ENCODE results near the gene HOXB6. TPM values are rescaled to one million over a fixed set of nuclear protein-coding genes. Genes with fewer than 3 reads are reported as not detected.
A peak's percentile ranks its signal among the peaks of the same experiment; 100 is the strongest.

Gene HOXB6
- total and polyA plus RNA-seq, 7 experiments from 2014 or later = 0.34 TPM; not detected in 6

DNA sequence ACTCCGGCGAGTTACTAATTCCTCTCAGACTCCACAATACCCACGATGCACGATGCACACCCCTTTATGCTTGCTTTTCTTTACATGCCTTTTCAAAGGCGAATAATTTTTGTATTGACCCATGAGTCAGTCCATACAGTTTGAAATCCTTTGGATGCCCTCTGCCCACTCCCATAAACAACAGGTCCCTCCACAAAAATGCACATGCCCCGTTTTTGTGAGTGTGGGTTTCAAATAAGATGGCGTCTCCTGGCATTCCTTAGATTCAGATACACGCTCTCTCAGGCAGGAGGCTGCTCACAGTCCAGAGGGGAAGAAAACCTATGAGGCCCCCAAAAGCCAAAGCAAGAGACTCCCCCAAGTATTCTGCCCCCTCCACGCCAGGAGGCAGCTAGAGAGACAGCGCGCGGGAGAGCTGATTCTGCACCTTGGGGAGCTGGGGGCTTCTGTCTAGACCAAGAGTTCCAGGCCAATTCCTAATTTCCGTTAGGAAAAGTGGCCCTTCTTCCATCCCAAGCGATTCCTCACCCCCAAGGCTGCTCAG, 40.9 kb upstream of the HOXB6 start:
- H3K27me3 ChIP-seq (ENCODE audit: control insufficient read depth in 2 of 2, insufficient read depth in 2 of 2, low read length in 2 of 2) = peaks cover 0 to 41% of the 10 kb centered on the region in 2 donors
- H3K36me3 ChIP-seq (ENCODE audit: control insufficient read depth in 2 of 3, insufficient read depth in 3 of 3, low read length in 3 of 3) = no peaks in the 10 kb centered on the region
- Mint-ChIP-seq H3K27me3 (peaks cover 71 to 94% (median 80%) of the 10 kb centered on the region in 5 donors), H3K4me1 (peaks cover 15 to 33% (median 24%) of the 10 kb centered on the region in 7 donors), H3K4me3 (peak overlapping the region; percentile 4 to 100 (median 75)), H3K36me3 (no peaks in the 10 kb centered on the region), H3K9me3 (peaks cover 0 to 3% (median 0%) of the 10 kb centered on the region in 11 donors), H3K27ac (no peak overlapping the region)
- H3K4me3 ChIP-seq (ENCODE audit: low read length) = no peak overlapping the region
- ChIA-PET POLR2A (interaction anchor here (0.6 kb wide), 1 partner anchor 13 kb away, joined by 3 read pairs; no protein-coding TSS in a partner anchor), CTCF (no interaction called here)
- no peak overlapping the region for H3K27ac ChIP-seq (ENCODE audit: low read depth, low read length)
- no peaks in the 10 kb centered on the region for H3K9me3 ChIP-seq (ENCODE audit: control insufficient read depth in 2 of 3, low read length in 3 of 3)
- peaks cover 0 to 12% of the 10 kb centered on the region in 2 donors for H3K4me1 ChIP-seq (ENCODE audit: control insufficient read depth in 2 of 2, insufficient read depth in 2 of 2, low read length in 2 of 2)
- ATAC-seq (no peak), DNase-seq (no peak)
- intact Hi-C loops (cut with micrococcal nuclease) = no loop called here

DNA sequence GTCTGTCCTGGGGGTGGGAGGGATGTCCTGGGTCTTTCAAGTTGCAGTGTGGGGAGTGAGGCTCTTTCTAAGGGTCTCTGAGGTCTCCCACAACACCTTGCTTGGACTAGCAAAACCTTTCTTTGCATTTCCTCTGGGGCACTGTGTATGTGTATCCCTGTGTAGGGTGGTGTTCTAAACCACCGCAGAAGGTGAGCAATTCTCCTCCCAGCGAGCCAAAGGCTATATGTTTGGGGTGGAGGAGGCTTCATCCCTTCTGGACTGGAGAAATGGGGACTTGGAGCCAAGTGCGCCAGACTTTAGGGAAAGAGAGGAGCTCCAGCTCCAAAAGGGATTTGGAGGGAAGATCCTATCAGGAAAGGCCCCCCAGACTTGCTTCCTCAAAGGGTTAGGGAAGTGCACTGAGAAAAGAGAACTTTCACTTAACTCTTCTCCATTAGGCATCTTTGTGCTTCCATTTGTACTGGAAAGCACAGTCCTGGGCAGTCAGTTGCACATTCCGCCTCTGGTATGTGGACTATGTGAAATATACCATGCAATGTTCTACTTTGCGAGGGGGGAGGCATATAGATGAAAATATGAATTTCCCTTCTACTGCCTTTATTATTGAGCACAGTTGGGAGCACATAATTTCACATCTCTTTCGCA, 40.2 kb upstream of the HOXB6 start:
- Mint-ChIP-seq H3K4me1 (peaks cover 15 to 33% (median 24%) of the 10 kb centered on the region in 7 donors), H3K36me3 (no peaks in the 10 kb centered on the region), H3K27me3 (peaks cover 76 to 95% (median 83%) of the 10 kb centered on the region in 5 donors), H3K4me3 (peak overlapping the region in 8 of 10 donors; percentile 4 to 100 (median 75)), H3K27ac (no peak overlapping the region), H3K9me3 (peaks cover 0 to 3% (median 0%) of the 10 kb centered on the region in 11 donors)
- Histone ChIP-seq H3K27ac (ENCODE audit: low read depth, low read length) (no peak overlapping the region), H3K9me3 (ENCODE audit: control insufficient read depth in 2 of 3, low read length in 3 of 3) (no peaks in the 10 kb centered on the region), H3K4me1 (ENCODE audit: control insufficient read depth in 2 of 2, insufficient read depth in 2 of 2, low read length in 2 of 2) (peaks cover 0 to 12% of the 10 kb centered on the region in 2 donors), H3K4me3 (ENCODE audit: low read length) (no peak overlapping the region), H3K27me3 (ENCODE audit: control insufficient read depth in 2 of 2, insufficient read depth in 2 of 2, low read length in 2 of 2) (peaks cover 0 to 41% of the 10 kb centered on the region in 2 donors), H3K36me3 (ENCODE audit: control insufficient read depth in 2 of 3, insufficient read depth in 3 of 3, low read length in 3 of 3) (no peaks in the 10 kb centered on the region)
- ATAC-seq (no peak), DNase-seq (no peak)
- POLR2A ChIA-PET = no interaction called here
- intact Hi-C loops (cut with micrococcal nuclease) = loop anchor here in 1 of 2 donors (5.0 kb wide), 1 partner anchor 82 kb away; the partner anchor contains the start of gene HOXB13
- CTCF ChIA-PET = no interaction called here

DNA sequence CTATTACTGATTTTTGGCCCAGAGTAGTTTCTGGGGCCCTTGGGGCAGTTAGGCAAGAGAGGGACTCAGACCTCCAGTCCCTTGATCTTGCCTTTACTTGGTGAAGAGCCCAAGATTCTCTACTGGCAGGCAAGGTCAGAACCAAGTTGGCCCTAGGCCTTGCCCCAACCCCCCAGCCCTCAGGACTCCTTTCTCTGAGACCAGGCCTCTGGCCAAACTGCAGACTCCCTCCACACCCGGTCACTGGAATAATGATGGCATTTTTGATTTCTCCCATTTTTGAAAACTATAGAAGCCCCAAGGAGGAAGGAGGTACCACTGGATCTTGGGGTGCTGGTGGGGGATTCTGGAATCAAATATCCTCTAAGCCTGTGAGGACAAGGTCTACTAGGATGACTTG, 39.4 kb upstream of the HOXB6 start:
- ChIA-PET CTCF (no interaction called here), POLR2A (no interaction called here)
- Mint-ChIP-seq H3K4me1 (peaks cover 15 to 33% (median 24%) of the 10 kb centered on the region in 7 donors), H3K27ac (no peak overlapping the region), H3K4me3 (peak overlapping the region in 1 of 10 donors; percentile 4), H3K27me3 (peaks cover 77 to 97% (median 85%) of the 10 kb centered on the region in 5 donors), H3K36me3 (no peaks in the 10 kb centered on the region), H3K9me3 (peaks cover 0 to 3% (median 0%) of the 10 kb centered on the region in 11 donors)
- Histone ChIP-seq H3K4me3 (ENCODE audit: low read length) (no peak overlapping the region), H3K27me3 (ENCODE audit: control insufficient read depth in 2 of 2, insufficient read depth in 2 of 2, low read length in 2 of 2) (peaks cover 0 to 47% of the 10 kb centered on the region in 2 donors), H3K36me3 (ENCODE audit: control insufficient read depth in 2 of 3, insufficient read depth in 3 of 3, low read length in 3 of 3) (no peaks in the 10 kb centered on the region), H3K9me3 (ENCODE audit: control insufficient read depth in 2 of 3, low read length in 3 of 3) (no peaks in the 10 kb centered on the region), H3K4me1 (ENCODE audit: control insufficient read depth in 2 of 2, insufficient read depth in 2 of 2, low read length in 2 of 2) (peaks cover 0 to 12% of the 10 kb centered on the region in 2 donors), H3K27ac (ENCODE audit: low read depth, low read length) (no peak overlapping the region)
- no peak for ATAC-seq
- DNase-seq = no peak
- intact Hi-C loops (cut with micrococcal nuclease) = loop anchor here in 1 of 2 donors (5.0 kb wide), 1 partner anchor 83 kb away; the partner anchor contains the start of gene HOXB13

DNA sequence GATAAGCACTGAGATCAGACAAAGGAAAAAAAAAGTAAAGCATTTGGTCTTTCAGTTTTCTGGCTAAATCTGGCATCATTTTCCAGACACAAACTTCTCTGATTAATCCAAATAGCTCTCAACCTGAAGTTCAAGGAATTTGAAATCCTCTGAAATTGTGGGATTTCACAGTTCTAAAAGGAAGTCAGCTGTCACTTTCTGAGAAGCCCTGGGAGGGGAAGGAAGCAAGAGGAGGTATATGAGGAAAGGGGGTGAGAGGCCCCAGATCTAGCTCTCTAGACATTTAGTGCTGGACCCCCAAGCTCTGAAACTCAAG, 38.9 kb upstream of the HOXB6 start:
- H3K36me3 ChIP-seq (ENCODE audit: control insufficient read depth in 2 of 3, insufficient read depth in 3 of 3, low read length in 3 of 3) = no peaks in the 10 kb centered on the region
- no peak overlapping the region for H3K27ac ChIP-seq (ENCODE audit: low read depth, low read length)
- H3K4me3 Mint-ChIP-seq = no peak overlapping the region
- no peaks in the 10 kb centered on the region for H3K36me3 Mint-ChIP-seq
- no peak for ATAC-seq
- H3K27ac Mint-ChIP-seq = no peak overlapping the region
- H3K27me3 ChIP-seq (ENCODE audit: control insufficient read depth in 2 of 2, insufficient read depth in 2 of 2, low read length in 2 of 2) = peaks cover 0 to 47% of the 10 kb centered on the region in 2 donors
- intact Hi-C loops (cut with micrococcal nuclease) = loop anchor here in 1 of 2 donors (5.0 kb wide), 1 partner anchor 84 kb away; the partner anchor contains the start of gene HOXB13
- H3K9me3 Mint-ChIP-seq = peaks cover 0 to 3% (median 0%) of the 10 kb centered on the region in 11 donors
- POLR2A ChIA-PET = no interaction called here
- peaks cover 0 to 12% of the 10 kb centered on the region in 2 donors for H3K4me1 ChIP-seq (ENCODE audit: control insufficient read depth in 2 of 2, insufficient read depth in 2 of 2, low read length in 2 of 2)
- DNase-seq = no peak
- H3K4me1 Mint-ChIP-seq = peaks cover 15 to 33% (median 24%) of the 10 kb centered on the region in 7 donors
- CTCF ChIA-PET = no interaction called here
- H3K4me3 ChIP-seq (ENCODE audit: low read length) = no peak overlapping the region
- no peaks in the 10 kb centered on the region for H3K9me3 ChIP-seq (ENCODE audit: control insufficient read depth in 2 of 3, low read length in 3 of 3)
- peaks cover 77 to 97% (median 89%) of the 10 kb centered on the region in 5 donors for H3K27me3 Mint-ChIP-seq

DNA sequence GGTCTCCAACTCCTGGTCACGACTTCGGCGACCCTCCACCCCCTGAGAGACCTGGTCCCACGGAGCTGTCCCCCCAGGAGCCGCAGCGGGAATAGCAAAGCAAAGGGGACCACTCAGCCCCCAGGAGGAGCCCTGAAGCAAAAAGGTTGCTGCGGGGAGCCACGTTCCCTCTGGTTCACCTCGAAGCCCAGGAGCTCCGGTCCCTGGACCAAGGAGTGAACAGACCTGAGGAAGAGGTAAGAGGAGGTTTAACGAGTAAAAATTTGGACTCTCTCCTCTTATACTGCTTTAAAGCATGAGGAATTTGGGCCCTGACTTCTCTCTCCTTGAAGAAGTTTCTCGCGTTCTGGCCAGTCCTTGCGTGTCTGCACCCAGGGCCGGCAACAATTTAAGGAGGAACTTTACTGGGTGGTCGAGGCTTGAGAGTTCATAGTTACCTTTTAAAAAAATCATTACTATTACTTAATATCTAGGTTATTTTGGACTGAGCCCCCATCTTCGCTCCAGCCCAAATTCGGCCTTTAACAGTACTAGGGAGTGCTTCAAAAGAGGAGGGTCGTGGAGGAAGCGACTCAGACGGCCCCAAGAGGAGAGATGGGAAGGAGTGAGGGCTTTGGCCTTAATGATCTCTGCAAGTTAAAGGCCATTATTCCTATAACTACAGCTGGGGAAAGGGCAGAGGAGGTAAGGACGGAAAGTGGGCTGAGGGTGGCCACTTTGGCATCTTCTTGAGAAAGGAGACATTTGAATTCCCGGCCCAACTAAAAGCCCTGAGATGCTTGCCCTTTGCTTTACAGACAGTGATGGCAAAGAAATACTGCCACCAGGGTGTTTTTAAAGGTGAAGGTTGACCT, 38.3 kb upstream of the HOXB6 start:
- peaks cover 78 to 97% (median 89%) of the 10 kb centered on the region in 5 donors for H3K27me3 Mint-ChIP-seq
- H3K27ac Mint-ChIP-seq = no peak overlapping the region
- H3K9me3 Mint-ChIP-seq = peaks cover 0 to 3% (median 0%) of the 10 kb centered on the region in 11 donors
- ATAC-seq (no peak), DNase-seq (no peak)
- Histone ChIP-seq H3K27me3 (ENCODE audit: control insufficient read depth in 2 of 2, insufficient read depth in 2 of 2, low read length in 2 of 2) (peaks cover 0 to 47% of the 10 kb centered on the region in 2 donors), H3K4me1 (ENCODE audit: control insufficient read depth in 2 of 2, insufficient read depth in 2 of 2, low read length in 2 of 2) (peaks cover 0 to 12% of the 10 kb centered on the region in 2 donors), H3K4me3 (ENCODE audit: low read length) (no peak overlapping the region), H3K27ac (ENCODE audit: low read depth, low read length) (no peak overlapping the region), H3K36me3 (ENCODE audit: control insufficient read depth in 2 of 3, insufficient read depth in 3 of 3, low read length in 3 of 3) (no peaks in the 10 kb centered on the region), H3K9me3 (ENCODE audit: control insufficient read depth in 2 of 3, low read length in 3 of 3) (no peaks in the 10 kb centered on the region)
- H3K36me3 Mint-ChIP-seq = no peaks in the 10 kb centered on the region
- H3K4me1 Mint-ChIP-seq = peaks cover 15 to 31% (median 20%) of the 10 kb centered on the region in 7 donors
- ChIA-PET POLR2A (no interaction called here), CTCF (no interaction called here)
- intact Hi-C loops (cut with micrococcal nuclease) = loop anchor here in 1 of 2 donors (5.0 kb wide), 1 partner anchor 84 kb away; the partner anchor contains the start of gene HOXB13
- peak overlapping the region in 1 of 10 donors; percentile 49 for H3K4me3 Mint-ChIP-seq

DNA sequence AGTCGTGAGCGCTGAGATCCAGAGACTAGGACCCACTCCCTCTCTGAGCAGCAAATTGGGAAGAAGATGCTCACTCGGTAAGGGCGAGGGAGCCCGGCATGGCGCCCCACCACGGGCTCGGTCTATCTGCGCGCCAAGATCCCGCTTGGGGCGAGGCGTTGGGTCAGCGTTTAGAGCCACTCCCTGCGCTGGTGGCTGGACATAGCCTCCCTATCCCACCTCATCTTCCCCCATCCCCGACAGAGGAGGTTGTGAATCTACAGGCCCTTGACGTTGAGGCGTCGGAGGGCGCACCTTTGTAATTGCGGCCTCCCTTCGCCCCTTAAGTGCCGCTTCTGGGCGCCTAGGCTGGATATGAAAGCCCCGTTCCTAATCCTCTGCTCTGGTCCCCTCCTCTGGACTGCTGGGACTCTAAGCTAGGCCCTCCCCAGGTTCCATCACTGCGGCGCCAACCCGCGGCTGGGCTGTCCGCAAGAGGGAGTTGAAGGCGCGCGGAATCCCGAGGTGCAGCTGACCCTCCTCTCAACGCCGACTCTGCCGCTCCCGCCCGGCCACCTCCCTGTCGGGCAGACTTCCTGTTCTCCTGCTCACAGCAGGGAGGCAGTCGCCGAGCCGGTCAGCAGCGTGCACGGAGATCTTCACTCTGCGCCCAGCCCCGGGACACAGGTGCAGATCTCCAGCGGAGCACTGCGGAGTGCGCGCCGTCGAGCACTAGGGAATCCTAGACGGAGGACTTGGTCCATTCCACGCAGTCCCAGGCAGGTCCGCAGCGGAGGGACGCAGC, 37.5 kb upstream of the HOXB6 start:
- peaks cover 0 to 3% (median 0%) of the 10 kb centered on the region in 11 donors for H3K9me3 Mint-ChIP-seq
- H3K27ac ChIP-seq (ENCODE audit: low read depth, low read length) = no peak overlapping the region
- peaks cover 0 to 45% of the 10 kb centered on the region in 2 donors for H3K27me3 ChIP-seq (ENCODE audit: control insufficient read depth in 2 of 2, insufficient read depth in 2 of 2, low read length in 2 of 2)
- peaks cover 0 to 12% of the 10 kb centered on the region in 2 donors for H3K4me1 ChIP-seq (ENCODE audit: control insufficient read depth in 2 of 2, insufficient read depth in 2 of 2, low read length in 2 of 2)
- DNase-seq (no peak), ATAC-seq (no peak)
- CTCF ChIA-PET = no interaction called here
- no peak overlapping the region for H3K4me3 ChIP-seq (ENCODE audit: low read length)
- H3K4me1 Mint-ChIP-seq = peaks cover 9 to 24% (median 15%) of the 10 kb centered on the region in 7 donors
- H3K9me3 ChIP-seq (ENCODE audit: control insufficient read depth in 2 of 3, low read length in 3 of 3) = no peaks in the 10 kb centered on the region
- H3K27me3 Mint-ChIP-seq = peaks cover 79 to 98% (median 89%) of the 10 kb centered on the region in 5 donors
- H3K36me3 ChIP-seq (ENCODE audit: control insufficient read depth in 2 of 3, insufficient read depth in 3 of 3, low read length in 3 of 3) = no peaks in the 10 kb centered on the region
- no peak overlapping the region for H3K27ac Mint-ChIP-seq
- H3K36me3 Mint-ChIP-seq = no peaks in the 10 kb centered on the region
- peak overlapping the region in 6 of 10 donors; percentile 25 to 52 (median 46) for H3K4me3 Mint-ChIP-seq
- intact Hi-C loops (cut with micrococcal nuclease) = loop anchor here in 1 of 2 donors (5.0 kb wide), 1 partner anchor 85 kb away; the partner anchor contains the start of gene HOXB13
- POLR2A ChIA-PET = no interaction called here
